OCI-LY7 (cell line): ENCODE measurements around the gene CDCP1.

Experiments used
- CTCF ChIP-seq: fragments of 200-600 bp; sonication (generic); conservative IDR thresholded peaks from 2 replicates; pipeline ENCODE4 v1.5.1; 2014; ENCODE audit warnings: mild to moderate bottlenecking, antibody characterized with exemption, low read length, moderate library complexity, mixed read lengths
- EZH2phosphoT487 ChIP-seq: fragments of 200-600 bp; sonication (generic); IDR thresholded peaks from 2 replicates; pipeline ENCODE4 v1.6.1; 2018; ENCODE audit warnings: low read depth, borderline replicate concordance, mild to moderate bottlenecking, mixed run types, antibody characterized with exemption, low read length, moderate library complexity, mixed read lengths

DNA sequence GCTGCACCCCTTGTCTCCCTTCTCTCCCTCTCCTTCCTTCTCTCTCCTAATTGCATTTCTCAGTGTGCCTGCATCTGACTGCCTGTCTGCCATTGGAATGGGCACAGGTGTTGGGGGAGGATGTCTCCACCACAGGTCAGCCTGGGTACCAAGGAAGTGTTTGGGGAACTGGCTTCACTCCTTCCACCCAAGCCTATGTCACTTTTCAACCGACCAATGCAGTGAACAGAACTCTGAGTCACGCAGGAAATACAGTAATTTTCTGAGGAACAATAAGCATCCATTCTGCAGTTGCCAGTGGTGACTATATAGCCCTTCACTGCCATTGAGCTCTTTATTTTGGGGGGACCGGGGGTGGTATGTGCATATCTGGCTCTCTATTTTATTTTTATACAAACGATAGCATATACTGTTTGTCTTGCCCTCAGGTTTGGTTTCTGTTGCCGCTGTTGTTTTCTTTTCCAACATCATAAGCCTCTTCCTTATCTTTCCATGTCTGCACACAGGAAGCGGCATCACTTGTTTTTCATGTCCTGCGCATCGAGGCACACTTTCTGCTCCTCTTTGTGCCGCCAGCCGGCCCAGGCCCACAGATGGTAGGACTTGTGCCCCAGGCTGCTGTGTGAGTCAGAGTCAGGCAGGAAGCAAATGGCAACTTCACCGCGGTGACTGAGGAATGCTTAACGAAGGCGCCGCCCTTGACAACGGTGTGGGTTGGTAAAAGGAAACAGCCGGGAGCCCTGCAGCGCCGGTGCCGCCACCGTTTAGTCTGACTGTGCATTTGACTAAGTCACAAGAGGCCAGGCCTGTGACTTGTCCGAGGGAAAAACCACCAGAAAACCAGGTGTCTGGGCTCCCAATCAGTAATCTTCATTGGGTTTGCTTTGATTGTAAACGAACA, 21.1 kb upstream of the CDCP1 start:
- TF ChIP-seq CTCF = no peak
- no peak for TF ChIP-seq EZH2phosphoT487
